Neural progenitor cell (in vitro differentiated cells): ENCODE measurements around the gene IMPACT. TPM values are rescaled to one million over a fixed set of nuclear protein-coding genes. Genes with fewer than 3 reads are reported as not detected.
A peak's percentile ranks its signal among the peaks of the same experiment; 100 is the strongest.

Source experiments
- DNase-seq: peaks from one replicate; pipeline ENCODE4 v3.0.0-alpha.2; 2016; ENCODE audit warnings: low spot score
- H2AFZ ChIP-seq: fragments of 200-600 bp; sonication (generic); replicated peaks from 2 replicates; pipeline ENCODE4 v1.6.1; 2016; ENCODE audit warnings: antibody characterized with exemption
- H3F3A ChIP-seq: fragments of 200-600 bp; sonication (generic); 2 replicates; pipeline ENCODE4 v1.6.1; 2016; ENCODE audit warnings: antibody characterized with exemption, low read depth
- H3K27ac ChIP-seq: fragments of 200-600 bp; sonication (generic); 2 replicates; pipeline ENCODE4 v1.5.1; 2016; ENCODE audit warnings: mild to moderate bottlenecking
- H3K27me3 ChIP-seq: fragments of 200-600 bp; sonication (generic); 2 replicates; pipeline ENCODE4 v1.6.1; 2016; ENCODE audit warnings: mild to moderate bottlenecking, moderate library complexity
- H3K36me3 ChIP-seq: fragments of 200-600 bp; sonication (generic); 2 replicates; pipeline ENCODE4 v1.5.1; 2016
- H3K4me1 ChIP-seq: fragments of 200-600 bp; sonication (generic); 2 replicates; pipeline ENCODE4 v1.6.1; 2016; ENCODE audit warnings: mixed run types
- H3K4me2 ChIP-seq: fragments of 200-600 bp; sonication (generic); 2 replicates; pipeline ENCODE4 v1.6.1; 2016
- H3K4me3 ChIP-seq: fragments of 200-600 bp; sonication (generic); 2 replicates; pipeline ENCODE4 v1.5.1; 2016
- H3K79me2 ChIP-seq: fragments of 200-600 bp; sonication (generic); 2 replicates; pipeline ENCODE4 v1.6.1; 2016; ENCODE audit warnings: low read depth
- H3K9ac ChIP-seq: fragments of 200-600 bp; sonication (generic); 2 replicates; pipeline ENCODE4 v1.6.1; 2016
- H3K9me3 ChIP-seq: fragments of 200-600 bp; sonication (generic); 2 replicates; pipeline ENCODE4 v1.5.1; 2016; ENCODE audit warnings: low read depth
- H4K20me1 ChIP-seq: fragments of 200-600 bp; sonication (generic); 2 replicates; pipeline ENCODE4 v1.6.1; 2016; ENCODE audit warnings: low read depth
- H3K27ac Mint-ChIP-seq: 3 replicates; pipeline ENCODE4 v1.8.0; 2021; ENCODE audit warnings: mixed read lengths
- H3K27me3 Mint-ChIP-seq: 2 replicates; pipeline ENCODE4 v1.8.0; 2022; ENCODE audit warnings: low read depth, mild to moderate bottlenecking, inconsistent platforms, moderate library complexity, mixed read lengths; ENCODE audit not compliant: insufficient read depth
- H3K36me3 Mint-ChIP-seq: 3 replicates; pipeline ENCODE4 v1.8.0; 2021; ENCODE audit warnings: mixed read lengths
- H3K4me1 Mint-ChIP-seq: 3 replicates; pipeline ENCODE4 v1.8.0; 2021; ENCODE audit warnings: mixed read lengths
- H3K4me3 Mint-ChIP-seq: 3 replicates; pipeline ENCODE4 v1.8.0; 2021; ENCODE audit warnings: mild to moderate bottlenecking, moderate library complexity, mixed read lengths
- H3K9me3 Mint-ChIP-seq: 3 replicates; pipeline ENCODE4 v1.8.0; 2020; ENCODE audit warnings: mixed read lengths
- CTCF ChIP-seq: fragments of 200-600 bp; sonication (generic); IDR thresholded peaks from 2 replicates; pipeline ENCODE4 v1.5.1; 2017; ENCODE audit warnings: antibody characterized with exemption, mild to moderate bottlenecking
- EZH2 ChIP-seq: fragments of 200-600 bp; sonication (generic); IDR thresholded peaks from 2 replicates; pipeline ENCODE4 v1.6.1; 2017; ENCODE audit warnings: antibody characterized with exemption, mild to moderate bottlenecking, moderate library complexity
- EZH2phosphoT487 ChIP-seq: fragments of 200-600 bp; sonication (generic); IDR thresholded peaks from 2 replicates; pipeline ENCODE4 v1.6.1; 2017; ENCODE audit warnings: antibody characterized with exemption
- total RNA-seq: library from RNA; depleted of rRNA; stranded (reverse); fragments of >200 nt; gene quantifications from 2 replicates; pipeline ENCODE4 v1.2.3, GENCODE V29; 2015; ENCODE audit warnings: low replicate concordance

The IMPACT gene
- total RNA-seq, 1 donor from 2014 or later, result 66.5 TPM

GRCh38 chr18:24420551-24420950 is 5.9 kb upstream of the IMPACT start:
- peaks cover 14% of the 10 kb centered on the region for H3K27me3 ChIP-seq
- H3K36me3 ChIP-seq, result no peaks in the 10 kb centered on the region
- H3K4me3 ChIP-seq, result no peak overlapping the region
- Mint-ChIP-seq H3K4me3 (no peak overlapping the region), H3K27me3 (peaks cover 4% of the 10 kb centered on the region), H3K4me1 (peaks cover under 1% of the 10 kb centered on the region), H3K27ac (no peak overlapping the region), H3K9me3 (no peaks in the 10 kb centered on the region), H3K36me3 (peaks cover 2% of the 10 kb centered on the region)
- TF ChIP-seq EZH2 (no peak), CTCF (no peak), EZH2phosphoT487 (no peak)
- no peak overlapping the region for H2AFZ ChIP-seq
- no peak overlapping the region for H3K27ac ChIP-seq
- no peaks in the 10 kb centered on the region for H3K79me2 ChIP-seq
- no peak for DNase-seq
- peaks cover 2% of the 10 kb centered on the region for H3F3A ChIP-seq
- H3K9me3 ChIP-seq, result no peaks in the 10 kb centered on the region
- no peak overlapping the region for H3K9ac ChIP-seq
- H3K4me2 ChIP-seq, result no peak overlapping the region
- no peaks in the 10 kb centered on the region for H4K20me1 ChIP-seq
- H3K4me1 ChIP-seq, result no peaks in the 10 kb centered on the region

- H3K27me3 Mint-ChIP-seq, result no peaks in the 10 kb centered on the region
- H3K36me3 ChIP-seq, result no peaks in the 10 kb centered on the region
- no peaks in the 10 kb centered on the region for H4K20me1 ChIP-seq
Measured at GRCh38 chr18:24421831-24422230, 4.6 kb upstream of the IMPACT start.

GRCh38 chr18:24426073-24426397 is 435 bp upstream of the IMPACT start:
- Histone ChIP-seq H3K4me1 (peaks cover 10% of the 10 kb centered on the region), H4K20me1 (no peaks in the 10 kb centered on the region), H3K4me2 (peak overlapping the region; percentile 92), H3K27me3 (peaks cover 14% of the 10 kb centered on the region), H3K9ac (peak overlapping the region; percentile 70), H3K9me3 (no peaks in the 10 kb centered on the region), H3K27ac (peak overlapping the region; percentile 96), H3K36me3 (peaks cover 11% of the 10 kb centered on the region), H3K79me2 (peaks cover 30% of the 10 kb centered on the region), H3K4me3 (peak overlapping the region; percentile 66), H2AFZ (peak overlapping the region; percentile 42), H3F3A (peaks cover 13% of the 10 kb centered on the region)
- H3K36me3 Mint-ChIP-seq, result peaks cover 10% of the 10 kb centered on the region
- no peak for DNase-seq
- TF ChIP-seq EZH2phosphoT487, result no peak
- TF ChIP-seq EZH2, result no peak
- no peak for TF ChIP-seq CTCF
- H3K9me3 Mint-ChIP-seq, result no peaks in the 10 kb centered on the region
- H3K27ac Mint-ChIP-seq, result peak overlapping the region; percentile 84
- no peaks in the 10 kb centered on the region for H3K27me3 Mint-ChIP-seq
- H3K4me1 Mint-ChIP-seq, result peaks cover 24% of the 10 kb centered on the region
- peak overlapping the region; percentile 87 for H3K4me3 Mint-ChIP-seq

More at GRCh38 chr18:24421831-24422230, 4.6 kb upstream of the IMPACT start:
- Histone ChIP-seq H3F3A (peaks cover 13% of the 10 kb centered on the region), H3K9me3 (no peaks in the 10 kb centered on the region), H3K79me2 (peaks cover under 1% of the 10 kb centered on the region), H3K4me3 (no peak overlapping the region), H3K4me1 (no peaks in the 10 kb centered on the region), H2AFZ (no peak overlapping the region), H3K9ac (no peak overlapping the region), H3K27ac (no peak overlapping the region), H3K4me2 (no peak overlapping the region), H3K27me3 (peaks cover 14% of the 10 kb centered on the region)
- H3K27ac Mint-ChIP-seq, result no peak overlapping the region
- H3K36me3 Mint-ChIP-seq, result peaks cover 2% of the 10 kb centered on the region
- H3K9me3 Mint-ChIP-seq, result no peaks in the 10 kb centered on the region
- DNase-seq, result no peak
- peaks cover 8% of the 10 kb centered on the region for H3K4me1 Mint-ChIP-seq
- H3K4me3 Mint-ChIP-seq, result no peak overlapping the region
- TF ChIP-seq EZH2phosphoT487 (no peak), CTCF (no peak), EZH2 (no peak)
